ENCODE data around the gene MAD2L1. TPM values are rescaled to one million over a fixed set of nuclear protein-coding genes. Genes with fewer than 3 reads are reported as not detected.
A peak's percentile ranks its signal among the peaks of the same experiment; 100 is the strongest.

MAD2L1 gene
- total RNA-seq, 1 donor from 2014 or later: 9.0 TPM

DNA sequence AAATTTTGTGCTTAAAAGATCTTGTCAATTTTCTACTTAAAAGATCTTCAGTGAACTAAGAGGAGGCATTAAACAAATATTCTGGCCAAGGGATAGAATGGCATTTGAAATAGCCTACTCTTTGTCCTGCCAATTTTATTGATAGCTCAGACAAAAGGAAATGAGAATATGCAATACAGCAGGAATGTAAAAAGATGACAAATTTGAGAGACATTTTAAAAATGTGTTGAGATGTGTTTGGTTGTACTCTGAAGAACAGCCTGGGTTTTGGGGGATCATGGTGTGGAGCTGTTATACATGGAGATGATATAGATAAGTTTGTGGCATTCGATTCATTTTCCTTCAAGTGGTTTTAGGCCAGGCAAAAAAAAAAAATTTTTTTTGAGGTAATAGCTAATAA, 11.6 kb upstream of the MAD2L1 start:
- Histone ChIP-seq H3K4me3 (ENCODE audit: insufficient read depth, low read depth, low read length) (no peak overlapping the region), H2AFZ (ENCODE audit: low read depth, low read length) (no peak overlapping the region), H3K27me3 (ENCODE audit: insufficient read depth, low read length) (no peaks in the 10 kb centered on the region), H3K9me3 (ENCODE audit: insufficient read depth, low read depth, low read length) (no peaks in the 10 kb centered on the region), H3K9ac (ENCODE audit: low read length) (no peak overlapping the region), H3K27ac (ENCODE audit: low read depth, low read length) (no peak overlapping the region), H3K4me1 (ENCODE audit: insufficient read depth, low read length) (no peaks in the 10 kb centered on the region), H4K20me1 (ENCODE audit: insufficient read depth, low read length) (no peaks in the 10 kb centered on the region), H3K36me3 (ENCODE audit: insufficient read depth, low read length) (no peaks in the 10 kb centered on the region), H3K4me2 (ENCODE audit: low read length) (no peak overlapping the region), H3K79me2 (ENCODE audit: insufficient read depth, low read length) (no peaks in the 10 kb centered on the region)
- no peaks in the 10 kb centered on the region for H3K27me3 Mint-ChIP-seq (ENCODE audit: low read depth, unreplicated experiment)
- H3K9me3 Mint-ChIP-seq (ENCODE audit: unreplicated experiment): no peaks in the 10 kb centered on the region
- no peak overlapping the region for H3K4me3 Mint-ChIP-seq (ENCODE audit: unreplicated experiment)
- no peak for TF ChIP-seq EZH2 (IDR thresholded peaks at IDR 0.05; ENCODE audit: insufficient read depth, low read length)
- TF ChIP-seq, protein P1, sequence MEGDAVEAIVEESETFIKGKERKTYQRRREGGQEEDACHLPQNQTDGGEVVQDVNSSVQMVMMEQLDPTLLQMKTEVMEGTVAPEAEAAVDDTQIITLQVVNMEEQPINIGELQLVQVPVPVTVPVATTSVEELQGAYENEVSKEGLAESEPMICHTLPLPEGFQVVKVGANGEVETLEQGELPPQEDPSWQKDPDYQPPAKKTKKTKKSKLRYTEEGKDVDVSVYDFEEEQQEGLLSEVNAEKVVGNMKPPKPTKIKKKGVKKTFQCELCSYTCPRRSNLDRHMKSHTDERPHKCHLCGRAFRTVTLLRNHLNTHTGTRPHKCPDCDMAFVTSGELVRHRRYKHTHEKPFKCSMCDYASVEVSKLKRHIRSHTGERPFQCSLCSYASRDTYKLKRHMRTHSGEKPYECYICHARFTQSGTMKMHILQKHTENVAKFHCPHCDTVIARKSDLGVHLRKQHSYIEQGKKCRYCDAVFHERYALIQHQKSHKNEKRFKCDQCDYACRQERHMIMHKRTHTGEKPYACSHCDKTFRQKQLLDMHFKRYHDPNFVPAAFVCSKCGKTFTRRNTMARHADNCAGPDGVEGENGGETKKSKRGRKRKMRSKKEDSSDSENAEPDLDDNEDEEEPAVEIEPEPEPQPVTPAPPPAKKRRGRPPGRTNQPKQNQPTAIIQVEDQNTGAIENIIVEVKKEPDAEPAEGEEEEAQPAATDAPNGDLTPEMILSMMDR (IDR thresholded peaks at IDR 0.05; ENCODE audit: insufficient read depth, low read depth, low read length): no peak
- FAIRE-seq (no peak), DNase-seq (ENCODE audit: low read depth) (peak; percentile 22)
- H3K27ac Mint-ChIP-seq (ENCODE audit: unreplicated experiment): no peak overlapping the region
- no peaks in the 10 kb centered on the region for H3K4me1 Mint-ChIP-seq (ENCODE audit: low read depth, unreplicated experiment)
- H3K36me3 Mint-ChIP-seq (ENCODE audit: low read depth, unreplicated experiment): no peaks in the 10 kb centered on the region

DNA sequence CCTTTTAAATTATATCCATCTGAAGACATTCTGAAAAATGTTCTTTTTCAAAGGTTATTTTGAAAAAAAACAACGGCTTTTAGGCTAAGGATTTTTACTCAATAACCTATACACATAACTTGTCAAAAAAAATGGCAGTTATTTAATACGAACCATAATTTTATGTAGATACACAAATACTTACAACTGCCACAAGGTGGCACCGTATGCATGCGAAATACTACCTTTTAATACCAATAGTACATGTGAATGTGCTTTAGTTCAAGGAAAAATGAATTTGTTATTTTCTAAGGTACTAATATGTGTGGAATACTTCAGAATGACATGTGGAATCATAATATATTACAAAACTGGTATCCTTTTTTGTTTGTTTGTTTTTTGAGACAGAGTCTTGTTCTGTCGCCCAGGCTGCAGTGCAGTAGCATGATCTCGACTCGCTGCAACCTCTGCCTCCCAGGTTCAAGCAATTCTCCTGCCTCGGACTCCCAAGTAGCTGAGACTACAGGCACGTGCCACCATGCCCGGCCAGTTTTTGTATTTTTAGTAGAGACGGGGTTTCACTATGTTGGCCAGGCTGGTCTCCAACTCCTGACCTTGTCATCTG, 4.6 kb upstream of the MAD2L1 start:
- Histone ChIP-seq H2AFZ (ENCODE audit: low read depth, low read length) (no peak overlapping the region), H3K9me3 (ENCODE audit: insufficient read depth, low read depth, low read length) (no peaks in the 10 kb centered on the region), H3K4me1 (ENCODE audit: insufficient read depth, low read length) (peaks cover 6% of the 10 kb centered on the region), H4K20me1 (ENCODE audit: insufficient read depth, low read length) (no peaks in the 10 kb centered on the region), H3K36me3 (ENCODE audit: insufficient read depth, low read length) (no peaks in the 10 kb centered on the region), H3K4me2 (ENCODE audit: low read length) (no peak overlapping the region), H3K4me3 (ENCODE audit: insufficient read depth, low read depth, low read length) (no peak overlapping the region), H3K27ac (ENCODE audit: low read depth, low read length) (no peak overlapping the region), H3K79me2 (ENCODE audit: insufficient read depth, low read length) (peaks cover 7% of the 10 kb centered on the region), H3K9ac (ENCODE audit: low read length) (peak overlapping the region; percentile 3), H3K27me3 (ENCODE audit: insufficient read depth, low read length) (no peaks in the 10 kb centered on the region)
- peak; percentile 76 for FAIRE-seq
- Mint-ChIP-seq H3K27me3 (ENCODE audit: low read depth, unreplicated experiment) (no peaks in the 10 kb centered on the region), H3K27ac (ENCODE audit: unreplicated experiment) (peak overlapping the region; percentile 78), H3K9me3 (ENCODE audit: unreplicated experiment) (no peaks in the 10 kb centered on the region), H3K4me1 (ENCODE audit: low read depth, unreplicated experiment) (peaks cover 12% of the 10 kb centered on the region), H3K36me3 (ENCODE audit: low read depth, unreplicated experiment) (no peaks in the 10 kb centered on the region), H3K4me3 (ENCODE audit: unreplicated experiment) (no peak overlapping the region)
- TF ChIP-seq EZH2 (IDR thresholded peaks at IDR 0.05; ENCODE audit: insufficient read depth, low read length): no peak
- TF ChIP-seq, protein P1 (IDR thresholded peaks at IDR 0.05; ENCODE audit: insufficient read depth, low read depth, low read length): peak; percentile 51
- DNase-seq (ENCODE audit: low read depth): peak; percentile 38

DNA sequence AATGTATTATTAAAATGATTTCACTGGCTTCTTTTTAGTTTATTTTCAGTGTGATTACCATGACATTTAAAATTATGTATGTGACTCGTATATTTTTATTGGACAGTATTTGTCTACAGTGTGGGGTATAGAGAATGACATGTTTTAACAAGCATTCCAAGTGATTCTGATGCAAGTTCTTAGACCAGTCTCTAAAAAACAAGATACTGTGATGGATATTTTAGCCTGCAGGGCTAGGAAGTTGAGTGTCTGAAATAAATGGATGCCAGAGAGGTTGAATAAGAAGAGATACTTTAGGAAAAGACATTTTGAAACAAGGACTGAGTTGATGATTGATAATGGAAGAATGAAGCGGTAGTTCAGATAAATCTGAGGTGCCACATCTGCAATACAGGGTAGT, 3.5 kb upstream of the MAD2L1 start:
- Mint-ChIP-seq H3K4me1 (ENCODE audit: low read depth, unreplicated experiment) (peaks cover 12% of the 10 kb centered on the region), H3K4me3 (ENCODE audit: unreplicated experiment) (no peak overlapping the region), H3K27ac (ENCODE audit: unreplicated experiment) (no peak overlapping the region), H3K9me3 (ENCODE audit: unreplicated experiment) (no peaks in the 10 kb centered on the region), H3K27me3 (ENCODE audit: low read depth, unreplicated experiment) (no peaks in the 10 kb centered on the region), H3K36me3 (ENCODE audit: low read depth, unreplicated experiment) (no peaks in the 10 kb centered on the region)
- FAIRE-seq: no peak
- Histone ChIP-seq H3K4me1 (ENCODE audit: insufficient read depth, low read length) (peaks cover 6% of the 10 kb centered on the region), H3K27ac (ENCODE audit: low read depth, low read length) (peak overlapping the region; percentile 46), H3K79me2 (ENCODE audit: insufficient read depth, low read length) (peaks cover 18% of the 10 kb centered on the region), H3K27me3 (ENCODE audit: insufficient read depth, low read length) (no peaks in the 10 kb centered on the region), H3K4me2 (ENCODE audit: low read length) (peak overlapping the region; percentile 55), H3K4me3 (ENCODE audit: insufficient read depth, low read depth, low read length) (no peak overlapping the region), H3K36me3 (ENCODE audit: insufficient read depth, low read length) (no peaks in the 10 kb centered on the region), H3K9me3 (ENCODE audit: insufficient read depth, low read depth, low read length) (no peaks in the 10 kb centered on the region), H4K20me1 (ENCODE audit: insufficient read depth, low read length) (no peaks in the 10 kb centered on the region), H3K9ac (ENCODE audit: low read length) (peak overlapping the region; percentile 35), H2AFZ (ENCODE audit: low read depth, low read length) (no peak overlapping the region)
- DNase-seq (ENCODE audit: low read depth): no peak
- TF ChIP-seq EZH2 (IDR thresholded peaks at IDR 0.05; ENCODE audit: insufficient read depth, low read length): no peak
- TF ChIP-seq, protein P1 (IDR thresholded peaks at IDR 0.05; ENCODE audit: insufficient read depth, low read depth, low read length): no peak
